ENCODE data around the gene CDH4.
"Not testable (repeated sequence)": the region's sequence is repeated elsewhere in the genome, so short reads cannot be mapped to it uniquely, and the experiment has no call there.

The CDH4 gene

DNA sequence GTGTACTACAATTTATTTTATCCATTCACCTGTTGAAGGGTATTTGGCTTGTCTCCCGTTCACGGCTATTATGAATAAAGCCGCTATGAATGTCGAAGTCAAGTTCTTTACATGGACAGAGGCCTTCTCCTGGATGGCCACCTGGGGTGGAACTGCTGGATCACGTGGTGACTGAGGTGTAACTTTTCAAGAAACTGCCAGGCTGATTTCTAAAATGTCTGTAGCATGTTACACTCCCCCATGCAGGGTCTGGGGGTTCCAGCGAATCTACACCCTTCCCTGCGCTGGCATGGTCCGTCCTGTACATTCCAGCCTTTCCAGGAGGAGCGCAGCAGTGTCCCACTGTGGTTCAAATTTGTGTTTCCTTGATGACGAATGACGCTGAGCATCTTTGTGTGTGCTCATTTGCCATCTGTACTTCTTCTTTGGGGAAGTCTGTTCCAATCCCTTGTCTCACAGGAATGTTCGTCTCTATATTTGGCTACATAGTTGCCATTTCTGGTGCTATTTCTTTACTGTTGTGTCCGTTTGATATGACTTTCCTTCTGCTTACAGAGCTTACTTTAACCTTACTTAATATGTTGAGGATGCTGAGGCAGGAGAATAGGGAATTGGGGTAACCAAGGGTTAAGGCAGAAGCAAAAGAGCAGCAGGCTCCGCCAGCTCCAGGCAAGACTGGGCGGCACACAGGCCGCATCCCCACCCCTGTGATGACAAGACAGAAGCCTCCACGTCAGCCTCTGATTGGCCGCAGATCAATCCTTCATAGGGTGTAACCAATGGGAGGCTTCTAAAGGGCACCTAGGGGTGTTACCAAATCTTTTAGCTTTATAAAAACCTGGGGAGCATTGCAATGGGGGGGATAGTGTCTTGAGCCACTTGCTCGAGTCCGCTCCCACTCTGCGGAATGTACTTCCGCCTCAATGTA is 707.0 kb downstream of the CDH4 start:
- DNase-seq, result no peak

DNA sequence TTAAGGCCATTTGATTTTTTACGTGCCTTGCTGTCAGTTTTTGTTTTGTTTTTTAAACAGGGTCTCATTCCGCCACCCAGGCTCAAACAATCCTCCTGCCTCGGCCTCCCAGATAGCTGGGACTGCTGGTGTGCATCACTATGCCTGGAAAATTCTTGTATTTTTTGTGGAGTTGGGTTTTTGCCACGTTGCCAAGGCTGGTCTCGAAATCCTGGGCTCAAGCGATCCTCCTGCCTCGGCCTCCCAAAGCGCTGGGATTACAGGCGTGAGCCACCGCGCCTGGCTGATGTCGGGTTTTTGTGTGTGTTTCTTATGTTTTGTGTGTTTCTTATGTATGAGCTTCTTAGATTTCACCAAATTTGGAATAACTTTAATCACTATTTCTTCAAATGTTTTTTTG is 708.8 kb downstream of the CDH4 start:
- no peak for DNase-seq

DNA sequence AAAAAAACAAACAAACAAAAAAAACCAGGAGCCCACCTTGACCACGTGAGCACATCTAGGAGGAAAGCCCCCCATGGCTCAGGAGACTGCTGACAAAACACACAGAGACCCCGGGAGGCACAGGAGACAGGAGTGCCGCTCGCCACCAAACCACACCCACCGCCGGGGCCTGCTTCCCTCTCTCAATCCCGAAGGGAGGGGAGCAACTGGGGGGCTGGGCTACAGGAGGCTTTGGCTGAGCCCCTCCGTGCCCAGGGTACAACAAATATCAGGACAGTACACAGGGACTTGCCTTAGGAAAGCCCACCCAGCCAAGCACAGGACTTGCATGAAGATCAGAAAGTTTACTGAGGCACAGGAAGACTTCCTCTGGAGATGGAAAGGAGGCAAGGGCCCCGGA is 711.1 kb downstream of the CDH4 start:
- no peak for DNase-seq

DNA sequence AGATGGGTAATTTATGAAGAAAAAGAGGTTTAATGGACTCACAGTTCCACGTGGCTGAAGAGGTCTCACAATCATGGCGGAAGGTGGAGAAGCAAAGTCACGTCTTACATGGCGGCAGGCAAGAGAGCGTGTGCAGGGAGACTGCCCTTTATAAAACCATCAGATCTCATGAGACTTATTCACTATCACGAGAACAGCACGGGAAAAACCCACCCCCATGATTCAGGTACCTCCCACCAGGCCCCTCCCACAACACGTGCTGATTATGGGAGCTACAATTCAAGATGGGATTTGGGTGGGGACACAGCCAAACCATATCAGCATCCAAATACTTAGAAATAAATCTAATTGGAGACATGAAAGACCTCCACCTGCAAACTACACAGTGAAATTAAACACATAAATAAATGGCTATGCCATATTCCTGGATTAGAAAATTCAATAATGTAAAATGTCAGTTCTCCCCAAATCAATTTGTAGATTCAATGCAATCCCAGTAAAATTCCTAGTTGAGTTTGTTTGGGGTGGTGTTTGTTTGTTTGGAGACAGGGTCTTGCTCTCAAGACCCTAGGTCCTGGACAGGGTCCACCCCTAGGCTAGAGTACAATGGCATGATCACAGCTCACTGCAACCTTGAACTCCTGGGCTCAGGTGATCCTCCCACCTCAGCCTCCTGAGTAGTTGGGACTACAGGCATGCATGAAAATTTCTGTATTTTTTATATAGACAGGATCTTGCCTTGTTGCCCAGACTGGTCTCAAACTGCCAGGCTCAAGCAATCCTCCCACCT is 712.0 kb downstream of the CDH4 start:
- DNase-seq, result no peak

DNA sequence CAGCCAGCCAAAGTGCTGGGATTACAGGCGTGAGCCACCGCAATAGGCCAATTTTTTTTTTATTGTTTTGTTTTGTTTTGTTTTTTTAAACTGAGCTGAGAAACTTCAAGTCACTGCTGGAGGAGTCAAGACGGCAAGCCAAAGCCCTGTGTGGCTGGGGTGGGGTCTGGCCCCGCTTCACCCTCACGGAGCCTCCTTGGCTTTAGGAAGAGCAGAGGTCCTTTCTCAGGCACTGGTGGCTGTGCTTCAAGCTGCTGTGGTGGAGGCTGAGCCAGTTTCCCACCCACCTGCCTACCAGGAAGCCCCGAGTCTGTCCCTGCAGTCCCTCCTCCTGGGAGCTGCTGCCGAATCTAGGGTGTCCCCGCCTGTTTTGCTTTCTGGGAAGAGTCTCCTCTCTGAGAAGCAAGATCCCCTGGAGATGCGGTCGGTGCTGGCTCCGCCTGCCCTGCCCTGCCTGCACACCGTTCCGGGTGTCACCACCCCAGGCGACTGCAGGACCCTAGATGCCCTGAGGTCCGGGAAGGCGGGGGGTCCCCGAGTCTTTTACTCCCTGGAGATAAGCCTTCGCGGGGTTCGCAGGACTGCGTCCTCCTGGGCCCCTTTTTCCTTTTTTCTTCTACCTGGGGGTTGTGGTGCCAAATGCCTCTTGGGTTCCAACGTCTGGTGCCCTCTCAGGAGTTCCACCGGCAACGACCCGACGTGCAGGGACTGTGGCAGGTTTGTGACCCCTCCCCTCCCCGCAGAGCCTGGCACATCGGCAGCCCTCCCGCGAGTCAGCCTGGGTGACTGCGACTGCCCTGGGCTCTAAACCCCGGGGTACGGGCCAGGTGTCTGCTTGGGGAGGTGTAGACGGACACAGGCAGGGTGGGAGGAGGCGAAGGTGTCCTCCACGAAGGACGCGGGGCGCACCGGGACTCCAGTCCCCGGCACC is 712.9 kb downstream of the CDH4 start:
- no peak for DNase-seq

DNA sequence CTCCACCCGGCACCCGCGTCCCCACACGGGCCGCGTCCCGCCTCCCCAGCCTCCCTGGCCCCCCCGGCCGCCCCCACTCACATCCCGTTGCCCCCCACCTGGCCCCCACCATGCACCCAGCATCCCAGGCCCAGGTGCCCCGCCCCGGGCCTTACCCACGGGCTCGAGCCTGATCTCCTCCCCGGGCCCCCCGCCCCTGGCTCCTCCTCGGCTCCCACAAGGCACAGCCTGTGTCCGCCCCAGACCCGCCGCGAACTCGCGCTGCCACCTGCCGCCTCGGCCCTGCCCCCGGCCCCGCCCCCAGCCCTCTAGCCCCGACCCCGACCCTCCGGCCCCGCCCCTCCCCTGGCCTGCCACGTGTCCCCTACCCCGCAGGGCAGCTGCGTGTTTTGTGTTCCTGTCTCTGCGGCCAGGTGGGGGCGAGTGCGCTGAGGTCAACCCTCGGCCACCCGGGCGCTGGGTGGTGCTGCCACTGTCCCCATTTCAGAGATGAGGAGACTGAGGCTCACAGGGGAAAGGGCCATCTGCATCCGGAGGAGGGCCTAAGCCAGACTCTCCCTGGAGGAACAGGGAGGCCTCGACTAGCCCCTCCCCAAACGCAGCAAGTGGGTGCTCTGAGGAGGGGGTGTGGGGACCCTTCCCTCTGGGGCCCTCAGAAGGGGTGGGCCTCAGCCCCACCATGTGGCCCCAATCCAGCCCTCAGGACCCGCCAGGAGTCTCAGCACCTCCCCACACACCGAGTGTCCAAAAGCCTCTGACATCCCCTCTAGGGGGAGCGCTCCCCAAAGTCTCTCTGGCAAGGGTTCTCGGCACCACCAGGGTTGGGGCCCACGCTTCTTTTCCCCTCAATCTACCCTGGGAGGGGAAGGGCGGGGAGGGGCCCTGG is 713.8 kb downstream of the CDH4 start:
- DNase-seq, result peak; percentile 26

DNA sequence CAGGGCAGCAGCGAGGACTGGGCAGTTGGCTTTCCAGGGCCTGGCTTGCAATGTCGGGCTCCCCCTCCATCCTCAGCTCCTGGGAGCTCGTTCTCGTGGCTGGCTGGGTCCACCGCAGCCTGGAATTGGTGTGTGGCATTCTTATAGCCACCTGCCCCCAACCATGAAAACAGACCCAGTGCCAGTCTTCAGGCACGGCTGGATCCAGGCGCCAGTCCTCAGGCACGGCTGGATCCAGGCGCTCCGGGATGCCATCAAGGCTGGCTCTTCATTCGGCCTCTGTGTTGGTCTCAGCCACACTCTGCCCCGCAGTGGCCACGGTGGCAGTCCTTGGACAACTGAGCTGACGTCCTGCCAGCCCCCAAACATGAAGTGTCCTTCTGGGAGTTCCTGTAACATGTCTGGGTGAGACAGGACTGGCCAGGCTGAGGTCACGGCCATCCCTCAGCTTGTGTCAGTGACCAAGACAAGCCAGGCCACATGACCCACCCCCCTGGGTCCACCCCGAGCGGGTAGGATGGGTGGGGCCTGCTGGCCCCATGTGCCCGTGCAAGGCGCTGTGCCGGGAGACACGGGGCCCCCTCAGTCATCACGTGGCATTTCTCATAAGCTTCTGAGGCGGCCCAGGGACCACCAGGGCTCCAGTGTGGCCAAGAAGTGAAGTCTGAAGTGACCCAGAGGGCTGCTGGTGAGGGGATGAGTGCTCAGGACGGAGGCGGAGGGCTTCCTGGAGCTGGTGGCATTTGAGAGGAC is 714.6 kb downstream of the CDH4 start:
- no peak for DNase-seq

DNA sequence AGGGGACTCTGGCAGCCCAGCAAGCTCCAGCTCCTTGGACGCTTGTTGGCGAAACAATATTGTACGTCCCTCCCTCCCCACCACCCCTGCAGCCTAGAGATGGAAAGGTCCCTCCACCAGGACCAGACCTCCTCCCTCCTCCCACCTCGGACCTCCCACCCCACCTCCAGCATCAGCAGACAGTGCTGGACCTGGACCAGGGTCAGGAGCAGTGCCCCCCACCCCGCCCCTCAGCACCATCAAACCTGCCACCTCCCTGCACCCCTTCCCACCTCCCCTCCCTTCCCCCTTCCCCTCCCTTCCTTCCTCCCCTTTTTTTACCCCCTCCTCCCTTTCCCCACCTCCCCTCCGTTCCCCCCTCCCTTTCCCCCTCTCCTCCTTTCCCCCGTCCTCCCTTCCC is 715.2 kb downstream of the CDH4 start:
- no peak for DNase-seq

DNA sequence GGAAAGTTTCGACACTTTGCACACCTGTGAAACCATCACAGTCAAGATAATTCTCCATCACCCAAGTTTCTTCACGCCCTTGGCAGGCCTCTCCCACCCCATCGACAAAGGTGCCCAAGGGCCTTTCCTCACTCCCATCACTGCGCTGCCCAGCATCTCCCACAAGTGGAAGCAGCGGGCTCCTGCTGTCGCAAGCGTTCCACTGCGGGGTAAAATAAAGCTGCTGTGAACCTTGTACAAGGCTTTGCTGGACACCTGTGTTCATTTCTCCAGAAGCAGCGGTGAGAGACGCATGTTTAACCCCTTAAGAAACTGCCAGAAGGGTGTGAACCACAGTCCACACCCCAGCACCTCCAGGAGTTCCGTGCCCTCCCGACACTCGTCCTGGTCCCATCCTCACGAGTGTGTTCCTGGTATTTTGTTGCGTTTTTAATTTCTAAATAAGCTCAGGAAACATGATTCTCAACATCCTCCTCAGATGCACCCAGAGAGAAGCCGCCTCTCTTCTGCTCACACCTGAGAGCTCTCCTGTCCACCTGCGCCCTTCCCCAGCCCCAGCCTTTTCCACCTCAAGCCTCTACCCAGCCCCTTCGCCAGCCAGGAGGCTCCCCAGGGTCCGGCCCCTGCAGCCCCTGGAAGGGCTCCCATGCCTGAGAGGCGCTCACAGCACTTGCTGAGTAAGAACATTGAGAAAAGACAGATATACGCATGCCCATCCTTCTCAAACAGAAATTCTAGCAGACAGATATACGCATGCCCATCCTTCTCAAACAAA is 716.2 kb downstream of the CDH4 start:
- DNase-seq, result no peak

DNA sequence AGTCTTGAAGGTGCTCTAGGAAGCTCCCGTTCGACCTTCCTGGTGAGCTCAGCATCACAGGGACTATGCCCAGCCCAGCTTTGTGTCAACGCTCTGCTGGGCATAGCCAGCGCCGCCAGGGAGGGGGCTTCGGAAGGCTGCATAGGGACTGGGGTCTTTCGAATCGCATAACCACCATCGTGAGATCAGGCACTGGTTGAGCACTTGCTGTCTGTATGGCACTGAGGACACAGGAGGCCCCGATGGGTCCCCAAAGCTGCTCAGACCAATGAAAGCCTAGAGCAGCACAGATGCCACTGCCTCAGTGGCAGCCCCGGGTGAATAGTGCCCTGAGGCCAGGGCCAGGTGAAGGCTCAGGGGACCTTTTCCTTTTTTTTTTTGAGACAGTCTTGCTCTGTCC is 716.9 kb downstream of the CDH4 start:
- DNase-seq, result no peak

DNA sequence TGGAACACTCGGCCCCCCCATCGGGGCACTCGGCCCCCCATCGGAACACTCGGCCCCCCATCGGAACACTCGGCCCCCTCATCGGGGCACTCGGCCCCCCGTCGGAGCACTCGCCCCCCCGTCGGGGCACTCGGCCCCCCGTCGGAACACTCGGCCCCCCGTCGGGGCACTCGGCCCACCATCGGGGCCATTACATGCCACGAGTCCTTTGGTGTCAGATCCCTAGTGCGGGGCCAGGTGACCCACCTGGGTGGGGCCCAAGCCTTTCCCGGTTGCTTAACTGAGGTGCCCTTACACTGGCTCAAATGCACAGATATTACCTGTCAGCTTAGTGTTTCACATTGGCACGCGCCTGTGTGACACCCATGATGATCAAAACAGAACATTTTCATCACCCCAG is 717.7 kb downstream of the CDH4 start:
- no peak for DNase-seq

DNA sequence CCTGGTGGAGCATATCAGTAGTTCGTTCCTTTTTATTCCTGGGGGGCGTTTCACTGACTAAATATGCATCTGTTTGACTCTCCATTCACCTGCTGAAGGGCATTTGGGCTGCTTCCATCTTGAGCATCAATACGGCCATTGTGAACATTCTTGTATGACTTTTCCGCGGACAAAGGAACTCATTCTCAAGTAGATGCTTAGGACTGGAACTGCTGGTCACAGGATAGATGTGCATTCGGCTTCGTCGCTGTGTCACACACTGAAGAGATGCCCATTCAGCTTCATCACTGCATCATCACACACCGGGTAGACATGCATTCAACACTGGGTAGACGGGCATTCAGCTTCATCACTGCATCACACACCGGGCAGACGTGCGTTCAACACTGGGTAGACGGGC is 718.3 kb downstream of the CDH4 start:
- no peak for DNase-seq

DNA sequence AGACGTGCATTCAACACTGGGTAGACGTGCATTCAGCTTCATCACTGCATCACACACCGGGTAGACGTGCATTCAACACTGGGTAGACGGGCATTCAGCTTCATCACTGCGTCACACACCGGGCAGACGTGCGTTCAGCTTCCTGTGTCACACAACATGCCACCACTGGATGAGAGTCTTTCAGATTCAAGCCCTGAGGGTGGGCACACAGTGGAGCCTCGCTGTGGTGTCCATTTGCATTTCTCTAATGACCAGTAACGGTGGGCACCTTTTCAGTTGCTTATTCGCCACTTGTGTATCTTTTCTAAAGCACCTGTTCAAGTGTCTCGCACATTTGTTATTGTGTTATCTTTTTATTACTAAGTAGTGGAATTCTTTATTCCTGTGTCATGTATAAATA is 719.5 kb downstream of the CDH4 start:
- DNase-seq, result not testable (repeated sequence)

DNA sequence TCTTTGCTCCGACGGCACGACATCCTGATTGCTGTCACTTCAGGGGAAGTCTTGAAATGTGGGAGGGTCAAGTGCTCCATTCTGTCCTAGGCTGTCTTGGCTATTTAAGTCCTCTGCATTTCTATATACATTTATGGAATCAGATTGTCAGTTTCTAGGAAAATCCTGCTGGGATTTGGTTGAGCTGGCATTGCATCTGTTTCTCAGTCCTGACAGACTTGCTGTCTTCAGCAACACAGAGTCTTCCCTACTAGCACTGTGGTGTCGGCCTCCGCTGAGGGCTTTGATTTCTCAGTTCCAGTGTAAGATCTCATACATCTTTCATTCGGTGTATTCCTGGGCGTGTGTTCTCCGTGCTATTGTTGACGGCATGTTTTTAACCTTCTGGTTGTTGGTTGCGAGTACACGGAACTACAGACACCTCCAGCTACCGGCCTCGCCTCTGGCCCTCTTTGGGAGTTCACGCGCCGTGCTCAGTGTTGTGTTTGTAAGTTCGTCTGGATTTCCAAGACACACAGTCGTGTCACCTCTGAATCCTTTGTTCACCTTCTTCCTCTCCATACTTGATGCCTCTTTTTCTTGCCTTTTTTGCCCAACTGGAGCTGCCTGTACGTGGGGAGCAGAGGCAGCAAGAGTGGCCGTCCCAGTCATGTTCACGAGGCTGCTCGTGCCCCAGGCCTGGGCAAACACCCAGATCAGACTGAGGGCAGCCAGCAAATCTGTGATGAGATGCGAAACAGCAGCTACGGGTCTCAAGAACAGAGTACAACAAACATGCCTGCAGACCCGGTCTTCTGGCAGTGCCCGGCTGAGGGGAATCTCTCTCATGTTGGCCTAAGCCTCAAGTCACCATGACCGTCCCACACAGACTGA is 720.8 kb downstream of the CDH4 start:
- no peak for DNase-seq

DNA sequence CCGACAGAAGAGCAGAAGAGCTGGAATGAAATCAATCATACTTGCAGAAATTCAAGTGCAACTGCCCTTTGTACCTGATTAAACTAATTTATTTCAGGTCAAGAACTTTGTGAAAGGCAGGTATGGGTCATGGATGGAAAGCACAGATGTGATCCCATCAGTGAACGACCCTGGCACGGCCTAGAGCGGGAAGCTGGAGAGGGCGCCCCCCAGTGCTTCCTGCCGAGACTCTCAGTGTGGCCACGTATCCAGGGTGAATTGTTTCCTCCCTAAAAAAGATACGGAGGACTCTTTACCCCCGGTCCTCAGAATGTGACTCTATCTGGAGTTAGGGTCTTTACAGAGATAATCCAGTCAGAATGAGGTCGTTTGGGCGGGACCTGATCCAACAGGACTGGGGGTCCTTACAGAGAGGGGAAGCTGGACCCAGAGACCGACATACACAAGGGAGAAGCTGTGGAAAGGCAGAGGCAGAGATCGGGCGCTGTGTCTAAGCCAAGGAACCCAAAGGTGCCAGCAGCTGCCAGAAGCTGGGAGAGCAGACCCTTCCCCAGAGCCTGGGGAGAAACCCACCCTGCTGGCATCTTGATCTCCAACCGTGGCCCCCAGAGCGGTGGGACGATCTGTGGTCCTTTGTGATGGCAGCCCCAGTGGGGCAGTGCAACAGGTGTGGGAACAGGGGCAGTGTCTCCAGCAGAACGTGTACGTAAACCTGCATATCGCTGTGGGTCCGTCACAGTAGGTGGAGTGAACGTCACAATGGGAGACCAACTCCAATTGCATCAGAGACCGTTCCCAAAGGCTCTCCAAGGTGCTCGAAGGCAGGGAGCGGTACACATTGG is 721.7 kb downstream of the CDH4 start:
- no peak for DNase-seq

DNA sequence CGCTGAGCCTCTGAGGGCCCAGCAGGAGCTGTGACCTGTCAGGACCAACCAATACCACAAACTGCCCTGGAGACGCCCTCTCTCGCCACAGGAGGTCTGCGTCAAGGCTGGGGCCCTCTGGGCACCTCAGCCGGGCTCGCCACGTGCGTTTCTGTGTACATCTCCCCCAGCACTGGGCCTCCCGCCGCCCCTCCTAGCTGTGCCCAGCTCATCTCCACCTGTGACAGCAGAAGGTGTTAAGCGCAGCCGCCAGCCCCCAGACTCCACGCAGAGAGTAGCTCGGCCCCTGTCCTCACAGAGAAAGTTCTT is 722.2 kb downstream of the CDH4 start:
- DNase-seq, result no peak

DNA sequence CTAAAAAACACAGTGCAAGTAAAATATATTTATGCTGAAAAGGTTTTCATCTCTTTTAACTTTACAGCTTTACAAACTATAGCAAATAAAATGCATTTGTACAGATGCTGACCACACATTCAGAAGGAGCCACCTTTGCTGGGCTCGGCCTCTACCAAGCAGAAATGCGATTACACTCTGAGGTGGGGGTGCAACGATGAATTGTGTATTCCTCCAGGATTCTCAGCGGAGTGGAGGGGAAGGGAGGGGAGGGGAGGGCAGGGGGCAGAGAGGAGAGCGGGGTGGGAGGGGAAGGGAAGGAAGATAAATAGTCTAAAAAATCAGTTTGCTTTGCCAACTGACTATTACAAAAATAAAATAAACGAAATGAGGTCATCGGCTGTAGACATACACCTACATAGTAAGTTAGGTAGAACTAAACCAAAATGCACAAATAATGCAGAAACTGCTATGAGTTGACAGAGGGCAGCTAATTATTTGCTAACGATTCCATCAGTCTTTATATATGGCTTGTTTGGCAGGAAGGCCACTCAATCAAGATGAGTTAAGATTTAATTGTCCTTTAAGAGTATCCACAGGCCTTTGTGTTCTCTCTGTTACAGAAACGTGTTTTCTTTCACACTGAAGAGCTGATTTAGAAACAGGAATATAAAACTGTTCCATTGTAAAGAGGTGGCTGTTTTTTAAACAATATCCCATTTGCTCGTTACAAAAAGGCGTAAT is 723.5 kb downstream of the CDH4 start:
- DNase-seq, result no peak

DNA sequence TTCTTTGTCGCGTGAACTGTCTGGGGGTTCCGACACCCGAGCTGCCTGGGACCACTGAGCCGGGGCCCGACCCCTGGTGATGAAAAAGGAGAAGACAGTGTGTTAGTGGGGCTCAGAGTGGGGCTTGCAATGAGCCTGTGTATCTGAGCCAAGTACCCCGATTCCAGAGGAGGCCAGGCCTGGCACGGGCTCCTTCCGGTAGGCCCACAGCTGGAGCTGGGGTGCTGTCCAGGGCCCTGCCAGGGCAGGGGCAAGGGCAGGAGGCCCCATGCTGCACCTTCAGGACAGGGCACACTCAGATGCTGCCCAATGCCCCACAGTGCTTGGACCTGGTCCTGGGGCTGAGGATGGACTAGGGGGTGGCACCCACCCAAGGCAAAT is 724.2 kb downstream of the CDH4 start:
- DNase-seq, result no peak

Measured in eye (tissue), 1 donor.